HG03442 (cell line): ENCODE data around the gene PRR5.
"Not testable (repeated sequence)": the region's sequence is repeated elsewhere in the genome, so short reads cannot be mapped to it uniquely, and the experiment has no call there.

Source experiments
- ATAC-seq: cut with Tn5 transposase; IDR thresholded peaks from one replicate; pipeline ENCODE4 v1.9.1; 2021; ENCODE audit warnings: mild to moderate bottlenecking, moderate library complexity; ENCODE audit not compliant: unreplicated experiment

The PRR5 gene

GRCh38 chr22:44672632-44673031 lies 29.4 kb upstream of the PRR5 start:
- no peak for ATAC-seq

DNA sequence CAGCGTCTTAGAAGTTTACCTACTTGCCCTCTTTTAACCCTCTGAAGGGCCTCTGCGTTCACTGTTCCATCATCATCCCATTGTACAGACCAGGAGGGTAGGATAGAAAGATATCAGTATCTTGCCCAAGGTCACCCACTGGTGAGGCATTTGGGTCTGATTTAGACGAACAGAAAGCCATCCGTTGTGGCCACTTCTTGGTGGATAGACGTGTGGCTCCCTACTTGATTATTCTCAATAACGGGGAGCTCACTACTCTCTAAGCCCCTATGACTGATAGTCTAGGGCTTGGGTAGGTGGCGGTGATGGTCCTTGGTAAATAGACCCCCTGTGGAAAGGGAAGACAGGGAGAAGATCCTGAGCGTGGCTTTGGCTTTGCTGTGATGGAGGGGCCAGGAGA lies 28.6 kb upstream of the PRR5 start:
- no peak for ATAC-seq

DNA sequence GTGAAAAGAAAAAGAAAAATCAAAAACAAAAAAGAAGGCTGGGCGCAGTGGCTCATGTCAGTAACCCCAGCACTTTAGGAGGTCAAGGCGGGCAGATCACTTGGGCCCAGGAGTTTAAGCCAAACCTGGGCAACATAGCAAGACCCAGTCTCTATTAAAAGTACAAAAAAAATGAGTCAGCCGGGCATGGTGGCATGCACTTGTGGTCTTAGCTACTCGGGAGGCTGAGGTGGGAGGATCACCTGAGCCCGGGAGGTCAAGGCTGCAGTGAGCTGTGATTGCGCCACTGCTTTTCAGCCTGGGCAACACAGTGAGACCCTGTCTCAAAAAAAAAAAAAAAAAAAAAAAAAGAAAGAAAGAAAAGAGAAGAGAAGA lies 26.0 kb upstream of the PRR5 start:
- not testable (repeated sequence) for ATAC-seq

DNA sequence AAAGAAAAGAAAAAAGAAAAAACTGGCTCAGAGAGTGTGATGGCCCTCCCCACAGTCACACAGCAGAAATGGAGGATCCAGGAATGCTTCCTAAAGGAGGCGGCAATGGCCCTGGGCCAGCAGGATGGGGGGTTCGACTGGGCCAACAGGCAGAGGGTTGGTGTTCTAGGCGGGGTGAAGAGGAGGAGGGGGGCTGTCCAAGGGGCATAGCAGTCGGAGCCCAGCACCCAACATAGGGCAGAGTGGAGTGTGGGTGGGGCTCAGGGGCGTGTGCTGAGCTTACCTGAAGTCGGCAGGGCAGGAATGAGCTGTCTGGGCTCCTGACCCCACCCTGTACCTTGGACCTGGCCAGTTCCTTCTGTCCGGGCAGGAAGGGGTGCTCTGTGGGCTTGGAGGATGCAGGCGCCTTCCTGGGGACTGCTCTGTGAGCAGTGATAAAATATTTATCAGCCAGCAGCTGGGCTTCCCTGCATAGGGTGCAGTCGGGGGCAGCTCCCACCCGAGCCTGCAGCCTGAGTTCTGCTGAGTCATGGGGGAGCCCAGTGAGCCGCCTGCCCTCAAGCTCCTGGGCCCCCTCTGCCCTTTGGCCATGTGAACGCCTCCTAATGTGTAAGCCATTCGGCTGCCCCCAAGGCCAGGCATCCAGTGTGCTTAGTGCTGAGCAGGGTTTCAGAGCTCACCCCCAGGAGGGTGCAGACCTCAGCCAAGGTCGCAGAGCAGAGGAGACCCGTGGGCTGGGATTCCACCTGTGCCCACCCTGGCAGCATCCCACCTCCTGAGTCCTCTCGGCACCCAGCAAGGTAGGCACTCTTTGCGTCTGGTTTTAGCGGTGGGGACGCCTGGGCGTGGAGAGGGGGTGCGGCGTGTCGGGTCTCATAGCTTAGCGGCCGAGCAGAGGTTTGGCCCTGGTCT lies 25.3 kb upstream of the PRR5 start:
- no peak for ATAC-seq

GRCh38 chr22:44677353-44677840 lies 24.6 kb upstream of the PRR5 start:
- no peak for ATAC-seq

DNA sequence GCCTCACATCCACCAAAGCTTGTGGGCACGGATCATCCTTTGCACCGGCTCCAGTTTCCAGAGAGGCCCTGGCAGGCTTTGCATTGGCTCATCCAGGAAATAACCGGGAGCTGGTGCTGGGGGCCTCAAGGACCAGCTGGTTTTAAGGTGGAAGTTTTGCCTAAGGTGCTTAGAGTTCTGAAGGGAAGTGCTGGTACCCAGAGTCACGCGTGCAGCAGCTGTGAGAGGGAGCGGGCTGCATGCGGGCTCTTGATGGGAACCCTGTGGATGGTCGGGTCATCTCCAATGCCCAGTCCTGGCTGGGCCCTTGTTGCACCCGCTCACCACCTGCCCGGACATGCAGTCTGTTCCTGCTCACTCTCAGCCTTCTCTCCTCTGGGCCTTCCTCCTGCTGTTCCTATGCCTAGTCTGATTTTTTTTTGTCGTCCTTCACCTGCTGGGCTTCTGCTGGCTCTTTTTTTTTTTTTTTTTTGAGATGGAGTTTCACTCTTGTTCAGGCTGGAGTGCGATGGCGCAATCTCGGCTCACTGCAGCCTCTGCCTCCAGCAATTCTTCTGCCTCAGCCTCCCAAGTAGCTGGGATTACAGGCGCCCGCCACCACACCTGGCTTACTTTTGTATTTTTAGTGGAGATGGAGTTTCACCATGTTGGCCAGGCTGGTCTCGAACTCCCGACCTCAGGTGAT lies 24.0 kb upstream of the PRR5 start:
- ATAC-seq: no peak

DNA sequence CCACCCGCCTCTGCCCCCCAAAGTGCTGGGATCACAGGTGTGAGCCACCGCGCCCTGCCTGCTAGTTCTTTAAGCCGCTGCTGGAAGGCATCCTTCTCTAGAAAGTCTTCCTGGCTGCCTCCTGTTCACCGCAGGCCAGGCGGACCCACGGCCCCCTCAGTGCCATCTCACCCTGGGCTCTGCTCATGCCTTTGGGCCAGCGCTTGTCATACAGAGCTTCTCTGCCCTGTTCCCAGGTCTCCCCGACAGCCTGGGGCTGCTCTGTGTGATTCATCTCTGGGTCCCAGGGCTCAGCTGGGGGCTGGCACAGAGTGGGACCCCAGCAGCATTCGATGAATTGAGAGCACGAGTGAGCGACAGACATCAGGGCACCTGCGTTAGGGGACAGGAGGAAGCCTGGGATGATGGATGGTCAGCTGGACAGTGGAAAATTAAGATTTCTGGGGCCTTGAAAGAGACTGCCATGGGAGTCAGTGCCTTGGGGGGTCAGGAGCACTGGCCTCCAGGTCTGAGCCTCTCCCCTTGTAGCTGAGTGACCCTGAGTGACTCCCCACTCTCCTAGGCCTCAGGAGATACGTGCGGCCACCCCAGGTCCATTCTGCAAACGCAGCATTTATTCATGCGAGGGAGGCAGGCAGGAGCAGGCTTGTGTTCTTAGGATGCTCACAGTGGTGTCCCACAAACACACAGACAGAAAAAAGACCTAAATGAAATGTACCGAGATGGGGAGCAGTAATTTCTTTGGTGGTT lies 23.3 kb upstream of the PRR5 start:
- ATAC-seq: no peak

GRCh38 chr22:44679306-44679647 lies 22.7 kb upstream of the PRR5 start:
- not testable (repeated sequence) for ATAC-seq

GRCh38 chr22:44680058-44680457 lies 21.9 kb upstream of the PRR5 start:
- ATAC-seq: no peak

DNA sequence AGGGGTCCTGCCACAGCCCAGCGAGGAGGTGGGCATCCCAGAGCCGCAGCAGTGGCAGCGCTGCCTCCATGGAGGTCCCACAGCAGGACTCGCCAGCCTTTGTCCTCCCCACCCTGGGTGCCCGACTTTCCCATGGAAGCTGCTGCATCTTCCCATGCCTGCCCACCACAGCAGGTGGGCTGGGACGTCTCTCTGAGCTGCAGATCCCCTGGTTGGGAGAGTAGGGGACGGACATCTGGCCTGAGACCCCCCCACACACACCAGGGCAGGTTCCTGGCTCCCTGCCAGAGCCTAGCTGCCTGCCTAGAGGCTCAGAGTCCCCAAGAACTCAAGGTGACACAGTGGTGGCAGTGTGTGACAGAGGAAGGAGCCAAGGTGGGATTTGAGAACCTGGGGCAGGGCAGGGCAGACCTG lies 21.5 kb upstream of the PRR5 start:
- no peak for ATAC-seq

- ATAC-seq: no peak
These were observed 19.3 kb upstream of the PRR5 start for GRCh38 chr22:44682556-44683168.

DNA sequence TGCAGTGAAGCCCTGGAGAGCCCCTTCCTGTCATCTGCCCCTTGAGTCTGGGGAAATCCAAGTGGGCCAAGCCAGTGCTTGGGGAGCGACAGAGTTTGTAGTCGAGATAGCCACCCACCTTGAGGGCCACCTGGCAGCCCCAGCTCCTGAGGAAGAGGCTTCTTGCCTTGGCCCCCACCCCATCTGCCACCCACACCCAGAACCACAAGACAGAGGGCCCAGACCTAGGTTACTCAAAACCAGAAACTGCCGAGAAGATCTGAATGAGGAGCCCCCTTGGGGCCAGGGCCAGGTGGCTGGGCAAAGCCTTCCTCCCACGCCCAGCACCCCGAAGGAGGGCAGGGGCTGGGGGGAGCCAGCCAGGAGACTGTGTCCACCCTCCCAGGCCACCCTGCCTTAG lies 18.8 kb upstream of the PRR5 start:
- ATAC-seq: no peak

DNA sequence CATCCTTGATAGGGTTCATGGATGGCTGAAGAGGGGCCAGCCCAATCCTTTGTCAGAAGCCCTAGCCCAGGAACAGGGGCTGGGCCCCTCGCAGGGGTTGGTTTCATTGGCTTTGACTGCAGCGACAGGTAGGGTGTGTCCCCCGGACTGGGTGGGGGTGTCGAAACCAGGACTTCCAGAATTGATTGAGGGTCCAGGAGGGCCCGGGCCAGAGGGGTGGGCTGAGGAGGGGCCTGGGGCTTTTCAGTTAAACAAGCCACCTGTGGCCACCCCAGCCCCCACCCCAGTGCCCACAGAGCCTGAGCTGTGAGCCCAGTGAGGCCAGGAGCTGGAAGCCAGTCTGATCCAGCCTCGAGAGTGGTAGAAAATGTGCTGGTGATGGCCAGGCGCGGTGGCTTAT lies 18.1 kb upstream of the PRR5 start:
- no peak for ATAC-seq

- ATAC-seq: peak; percentile 45
These were observed 17.3 kb upstream of the PRR5 start for GRCh38 chr22:44684506-44685383.

GRCh38 chr22:44685384-44686056 lies 16.5 kb upstream of the PRR5 start:
- peak; percentile 34 for ATAC-seq

GRCh38 chr22:44686873-44687600 lies 15.0 kb upstream of the PRR5 start:
- ATAC-seq: no peak

DNA sequence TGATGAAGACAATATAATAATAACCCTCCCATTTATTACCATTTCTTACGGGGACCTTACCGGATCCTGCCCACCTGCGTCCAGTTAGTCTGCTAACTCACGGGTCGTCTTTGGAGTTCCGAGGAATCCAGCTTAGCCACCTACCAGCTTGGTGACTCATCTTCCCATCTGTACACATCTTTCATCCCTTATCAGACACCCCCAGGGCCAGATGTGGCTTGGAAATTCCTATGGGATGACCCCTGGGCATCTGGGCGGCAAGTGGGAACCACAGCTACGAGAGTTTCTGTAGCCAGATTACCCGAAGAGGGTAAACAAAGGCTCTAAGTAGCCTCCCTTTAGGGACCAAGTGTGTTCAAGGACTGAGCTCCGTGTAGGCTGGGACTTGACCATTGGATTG lies 12.8 kb upstream of the PRR5 start:
- ATAC-seq: no peak

- no peak for ATAC-seq
These were observed 12.0 kb upstream of the PRR5 start for GRCh38 chr22:44689915-44690524.
